HFF-Myc (cell line): ENCODE measurements around the gene TRIP10.
"Not testable (repeated sequence)": the region's sequence is repeated elsewhere in the genome, so short reads cannot be mapped to it uniquely, and the experiment has no call there.

Experiments
- DNase-seq: peaks from one replicate; pipeline ENCODE4 v3.0.0-alpha.2; 2011; ENCODE audit warnings: low read depth; ENCODE audit errors: extremely low read depth
- H3K4me3 ChIP-seq: replicated peaks from 2 replicates; pipeline ENCODE4 v1.5.1; 2011; ENCODE audit warnings: low read depth, mild to moderate bottlenecking, control low read depth, low read length
- TF ChIP-seq, protein P1 (sequence below): IDR thresholded peaks from 2 replicates; pipeline ENCODE4 v1.5.1; 2012; ENCODE audit warnings: mild to moderate bottlenecking, low read depth, low read length, control low read depth; ENCODE audit errors: missing control alignments

TRIP10 gene

DNA sequence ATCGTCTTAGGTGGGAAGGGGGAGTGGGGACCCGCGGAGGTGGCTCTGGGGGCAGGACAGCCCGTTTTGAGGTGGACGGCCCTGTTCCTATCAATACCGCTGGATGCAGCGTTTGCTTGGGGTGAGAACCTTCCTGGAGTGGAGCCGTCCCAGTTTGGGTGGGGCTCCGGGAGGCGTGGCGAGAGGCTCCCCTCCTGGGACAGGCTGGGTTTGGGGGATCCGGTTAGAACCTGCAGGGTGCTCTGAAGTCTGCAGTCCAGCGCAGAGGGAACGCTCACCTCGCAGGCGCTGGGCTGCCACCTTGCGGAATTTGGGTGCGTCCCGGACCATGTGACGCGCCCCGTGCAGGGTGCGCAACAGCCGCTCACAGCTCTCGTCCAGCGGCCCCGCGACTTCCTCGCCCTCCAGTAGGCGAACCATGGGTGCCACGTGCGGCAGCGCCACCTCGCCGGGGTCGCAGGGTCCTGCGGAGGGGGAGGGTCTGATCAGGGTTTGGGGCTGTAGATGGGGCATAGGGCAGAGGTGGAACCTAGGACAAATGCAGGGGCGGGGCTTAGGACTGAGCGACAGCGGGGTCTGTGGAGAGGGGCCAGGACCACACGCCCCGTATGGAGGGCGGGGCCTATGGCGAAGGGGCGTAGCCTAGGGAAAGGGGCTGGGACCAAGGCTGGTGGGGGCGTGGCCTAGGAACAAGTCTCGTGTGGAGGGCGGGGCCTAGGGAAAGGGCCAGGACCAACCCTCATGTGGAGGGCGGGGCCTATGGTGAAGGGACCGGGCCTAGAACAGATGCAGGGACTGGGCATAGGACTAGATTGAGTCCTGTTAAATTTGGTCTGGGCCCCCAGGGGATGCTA, 13.9 kb downstream of the TRIP10 start:
- TF ChIP-seq, protein P1, sequence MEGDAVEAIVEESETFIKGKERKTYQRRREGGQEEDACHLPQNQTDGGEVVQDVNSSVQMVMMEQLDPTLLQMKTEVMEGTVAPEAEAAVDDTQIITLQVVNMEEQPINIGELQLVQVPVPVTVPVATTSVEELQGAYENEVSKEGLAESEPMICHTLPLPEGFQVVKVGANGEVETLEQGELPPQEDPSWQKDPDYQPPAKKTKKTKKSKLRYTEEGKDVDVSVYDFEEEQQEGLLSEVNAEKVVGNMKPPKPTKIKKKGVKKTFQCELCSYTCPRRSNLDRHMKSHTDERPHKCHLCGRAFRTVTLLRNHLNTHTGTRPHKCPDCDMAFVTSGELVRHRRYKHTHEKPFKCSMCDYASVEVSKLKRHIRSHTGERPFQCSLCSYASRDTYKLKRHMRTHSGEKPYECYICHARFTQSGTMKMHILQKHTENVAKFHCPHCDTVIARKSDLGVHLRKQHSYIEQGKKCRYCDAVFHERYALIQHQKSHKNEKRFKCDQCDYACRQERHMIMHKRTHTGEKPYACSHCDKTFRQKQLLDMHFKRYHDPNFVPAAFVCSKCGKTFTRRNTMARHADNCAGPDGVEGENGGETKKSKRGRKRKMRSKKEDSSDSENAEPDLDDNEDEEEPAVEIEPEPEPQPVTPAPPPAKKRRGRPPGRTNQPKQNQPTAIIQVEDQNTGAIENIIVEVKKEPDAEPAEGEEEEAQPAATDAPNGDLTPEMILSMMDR, result peak; percentile 28
- H3K4me3 ChIP-seq, result peak overlapping the region; percentile 33
- no peak for DNase-seq

DNA sequence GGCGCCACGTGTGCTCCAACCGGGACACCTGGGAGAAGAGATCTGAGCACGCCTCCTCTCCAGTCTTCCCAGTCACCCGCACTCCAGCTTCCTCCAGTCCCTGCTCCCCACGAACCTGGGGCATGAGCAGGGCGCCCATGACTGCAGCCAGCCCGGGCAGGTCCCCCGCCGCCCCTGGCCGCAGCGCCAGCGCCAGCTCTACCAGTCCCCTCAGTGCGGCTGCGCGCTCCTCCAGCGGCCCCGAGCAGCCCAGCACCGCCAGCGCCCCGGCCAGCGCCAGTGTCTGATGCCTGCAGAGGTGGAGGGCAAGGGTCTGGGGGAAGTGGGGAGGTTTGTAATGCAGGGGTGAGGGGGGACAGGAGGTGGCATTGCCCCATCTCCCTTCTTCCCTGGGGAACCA, 14.7 kb downstream of the TRIP10 start:
- TF ChIP-seq, protein P1, result no peak
- DNase-seq, result no peak

DNA sequence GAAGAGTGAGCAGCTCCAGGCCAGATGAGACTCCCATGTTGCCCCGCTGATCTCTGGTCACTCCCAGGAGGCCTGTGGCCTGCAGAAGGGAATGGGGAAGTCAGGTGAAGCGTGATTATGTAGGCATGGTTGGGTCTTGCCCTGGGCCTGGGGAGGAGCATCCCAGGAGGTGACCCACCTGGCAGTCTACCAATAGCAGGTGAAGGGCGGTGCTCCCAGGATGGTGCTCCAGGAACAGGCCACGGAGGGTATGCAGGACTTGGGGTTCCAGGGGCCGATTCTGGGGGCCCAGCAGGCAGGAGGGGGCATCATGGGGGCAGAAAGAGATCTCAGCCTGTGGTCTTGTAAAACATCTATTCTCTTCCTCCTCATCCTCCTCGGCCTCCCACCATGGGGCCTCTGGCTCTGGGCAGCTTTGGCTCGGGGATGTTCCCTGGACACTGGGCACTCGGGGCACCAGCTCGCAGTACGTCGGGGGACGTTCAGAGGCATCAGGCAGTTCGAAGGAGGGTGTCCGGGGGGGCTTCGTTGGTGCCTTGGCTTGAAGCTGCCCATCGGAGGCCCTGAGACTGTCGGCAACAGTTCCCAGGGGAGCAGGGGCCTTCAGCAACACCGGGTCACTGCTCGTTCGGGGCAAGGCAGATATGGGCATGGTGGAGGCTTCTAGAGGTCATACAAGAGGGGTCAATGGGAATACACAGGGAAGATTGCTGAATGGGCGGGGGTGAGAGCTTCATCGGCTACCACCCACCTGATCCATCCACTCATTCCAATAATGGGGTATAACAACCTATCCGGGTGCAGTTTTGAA, 15.4 kb downstream of the TRIP10 start:
- no peak overlapping the region for H3K4me3 ChIP-seq
- DNase-seq, result no peak
- TF ChIP-seq, protein P1, result no peak

More for the DNA sequence above, 14.7 kb downstream of the TRIP10 start:
- no peak overlapping the region for H3K4me3 ChIP-seq

DNA sequence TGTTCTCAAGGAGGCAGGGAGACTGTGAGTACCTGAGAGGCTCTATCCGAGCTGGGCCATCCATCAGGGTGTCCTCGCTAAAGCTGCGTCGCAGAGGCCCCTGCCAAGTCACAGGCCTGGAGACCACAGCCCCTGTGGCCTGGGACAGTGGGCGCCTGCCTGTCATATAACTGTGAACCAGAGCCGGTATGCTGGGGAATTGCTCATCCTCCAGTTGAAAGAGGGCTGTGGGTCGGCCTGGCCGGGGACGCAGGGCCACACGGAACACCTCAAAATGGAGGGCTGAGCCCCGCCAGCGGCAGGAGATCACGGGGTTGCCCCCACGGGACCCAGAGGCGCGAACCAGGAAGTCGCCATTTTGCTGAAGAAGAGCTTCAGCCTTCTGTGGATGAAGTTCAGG, 21.1 kb downstream of the TRIP10 start:
- no peak for DNase-seq
- TF ChIP-seq, protein P1, result no peak
- no peak overlapping the region for H3K4me3 ChIP-seq

DNA sequence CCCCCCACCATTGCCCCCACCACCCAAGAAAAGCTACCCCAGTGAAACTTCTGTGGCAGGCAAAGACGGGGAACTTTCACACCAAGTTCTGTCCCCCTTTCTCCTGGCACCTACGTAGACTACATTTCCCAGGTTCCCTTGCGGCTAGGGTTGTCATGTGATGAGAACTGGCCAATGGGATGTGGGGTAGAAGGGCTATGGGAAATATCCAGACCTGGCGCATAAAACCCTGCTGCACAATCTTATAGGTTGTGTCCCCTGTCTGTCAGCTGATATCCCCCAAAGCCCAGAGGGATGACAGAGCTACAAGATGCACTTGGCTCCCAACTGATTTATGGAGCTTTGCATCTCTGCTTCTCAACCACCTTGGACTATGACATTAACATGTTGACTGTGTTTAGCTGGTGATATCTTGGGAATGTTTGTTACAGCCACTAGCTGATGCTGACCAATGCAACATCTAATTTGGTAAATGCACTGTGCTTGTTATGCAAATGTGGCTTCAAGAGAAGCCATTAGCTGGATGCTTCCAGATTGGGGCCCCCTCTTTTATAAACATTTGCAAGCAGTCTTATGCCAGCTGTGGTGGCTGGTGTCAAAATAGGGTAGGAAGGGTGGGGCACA, 21.7 kb downstream of the TRIP10 start:
- H3K4me3 ChIP-seq, result no peak overlapping the region
- DNase-seq, result no peak
- TF ChIP-seq, protein P1, result no peak

DNA sequence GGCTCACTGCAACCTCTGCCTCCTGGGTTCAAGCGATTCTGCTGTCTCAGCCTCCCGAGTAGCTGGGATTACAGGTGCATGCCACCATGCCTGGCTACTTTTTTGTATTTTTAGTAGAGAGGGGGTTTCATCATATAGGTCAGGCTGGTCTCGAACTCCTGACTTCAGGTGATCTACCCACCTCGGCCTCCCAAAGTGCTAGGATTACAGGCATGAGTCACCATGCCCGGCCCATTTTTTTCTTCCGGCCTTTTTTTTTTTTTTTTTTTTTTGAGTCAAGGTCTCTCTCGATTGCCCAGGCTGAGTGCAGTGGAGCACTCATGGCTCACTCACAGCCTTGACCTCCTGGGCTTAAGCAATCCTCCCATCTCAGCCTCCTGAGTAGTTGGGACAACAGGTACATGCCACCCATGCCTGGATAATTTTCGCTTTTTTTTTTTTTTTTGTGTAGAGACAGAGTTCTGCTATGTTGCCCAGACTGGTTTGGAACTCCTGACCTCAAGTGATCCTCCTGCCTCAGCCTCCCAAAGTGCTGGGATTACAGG, 22.8 kb downstream of the TRIP10 start:
- DNase-seq, H3K4me3 ChIP-seq: not testable (repeated sequence)
